Suprapubic skin (tissue), 3 donors: ENCODE results near the gene CARHSP1.

Source experiments
- CTCF ChIP-seq, 2 donors: fragments of 200-600 bp in 1 of 2; fragments of 450-650 bp in 1 of 2; sonication (generic) in 1 of 2; IDR thresholded peaks; one replicate each; pipeline ENCODE4 v1.5.1; 2016 to 2019; ENCODE audit warnings: antibody characterized with exemption in 2 of 2, mild to moderate bottlenecking in 1 of 2, moderate library complexity in 1 of 2
- POLR2A ChIP-seq, 2 donors: fragments of 450-650 bp; IDR thresholded peaks; one replicate each; pipeline ENCODE4 v1.6.1; 2017; ENCODE audit warnings: antibody characterized with exemption in 2 of 2, mild to moderate bottlenecking in 2 of 2, moderate library complexity in 2 of 2

DNA sequence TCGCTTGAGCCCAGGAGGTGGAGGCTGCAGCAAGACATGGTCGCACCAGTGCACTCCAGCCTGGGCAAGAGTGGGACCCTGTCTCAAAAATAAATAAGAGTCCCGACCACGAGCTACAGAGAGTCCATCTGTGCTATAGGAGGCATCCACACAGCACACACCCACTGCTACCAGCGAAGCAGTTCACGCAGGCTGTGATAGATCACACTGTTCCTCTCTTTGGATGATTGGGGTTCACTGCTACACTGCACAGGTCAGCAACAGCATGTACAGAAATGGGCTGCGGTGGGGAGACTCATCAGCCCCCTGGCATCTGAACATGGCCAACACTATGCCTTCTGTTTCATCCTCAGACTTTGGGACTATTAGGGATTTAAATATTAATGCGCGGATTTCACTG lies 37.4 kb downstream of the CARHSP1 start:
- TF ChIP-seq CTCF (IDR thresholded peaks at IDR 0.05), result no peak
- TF ChIP-seq POLR2A (IDR thresholded peaks at IDR 0.05), result no peak
